ENCODE measurements around the gene ABCB11. TPM values are rescaled to one million over a fixed set of nuclear protein-coding genes. Genes with fewer than 3 reads are reported as not detected.

The ABCB11 gene
- total RNA-seq, 1 experiment from 2014 or later: 1.3 TPM

DNA sequence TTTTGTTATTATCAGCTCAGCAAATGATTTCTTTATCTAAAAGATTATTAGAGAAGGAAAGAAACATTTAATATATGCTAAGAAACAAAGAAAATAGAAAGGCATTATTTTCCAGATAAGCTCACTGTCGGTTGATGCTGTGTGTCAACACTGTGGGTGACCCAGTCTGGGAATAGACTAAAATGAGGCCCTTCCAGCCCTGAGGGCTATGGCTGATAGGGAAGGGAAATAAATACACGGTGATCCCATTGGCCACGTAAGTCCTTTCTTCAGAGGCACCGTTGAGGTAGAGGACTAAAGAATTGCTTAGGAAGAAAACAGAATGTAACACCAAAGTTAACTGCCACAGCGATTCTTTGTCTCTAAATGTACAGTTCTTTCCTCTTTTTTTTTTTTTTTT, 1.8 kb downstream of the ABCB11 start:
- H3K27me3 Mint-ChIP-seq (ENCODE audit: unreplicated experiment): no peaks in the 10 kb centered on the region
- CTCF ChIA-PET: no interaction called here
- intact Hi-C loops (cut with micrococcal nuclease; ENCODE audit: unreplicated experiment): no loop called here
- BruUV-seq (replicated peaks): no TSS peak
- peaks cover 4% of the 10 kb centered on the region for H3K9me3 Mint-ChIP-seq (ENCODE audit: low read depth, unreplicated experiment)
- H3K27ac Mint-ChIP-seq (ENCODE audit: unreplicated experiment): no peak overlapping the region
- H3K4me3 Mint-ChIP-seq (ENCODE audit: low read depth, unreplicated experiment): no peak overlapping the region
- peaks cover 38% of the 10 kb centered on the region for H3K4me1 Mint-ChIP-seq (ENCODE audit: low read depth, unreplicated experiment)
- TF ChIP-seq, protein P1, sequence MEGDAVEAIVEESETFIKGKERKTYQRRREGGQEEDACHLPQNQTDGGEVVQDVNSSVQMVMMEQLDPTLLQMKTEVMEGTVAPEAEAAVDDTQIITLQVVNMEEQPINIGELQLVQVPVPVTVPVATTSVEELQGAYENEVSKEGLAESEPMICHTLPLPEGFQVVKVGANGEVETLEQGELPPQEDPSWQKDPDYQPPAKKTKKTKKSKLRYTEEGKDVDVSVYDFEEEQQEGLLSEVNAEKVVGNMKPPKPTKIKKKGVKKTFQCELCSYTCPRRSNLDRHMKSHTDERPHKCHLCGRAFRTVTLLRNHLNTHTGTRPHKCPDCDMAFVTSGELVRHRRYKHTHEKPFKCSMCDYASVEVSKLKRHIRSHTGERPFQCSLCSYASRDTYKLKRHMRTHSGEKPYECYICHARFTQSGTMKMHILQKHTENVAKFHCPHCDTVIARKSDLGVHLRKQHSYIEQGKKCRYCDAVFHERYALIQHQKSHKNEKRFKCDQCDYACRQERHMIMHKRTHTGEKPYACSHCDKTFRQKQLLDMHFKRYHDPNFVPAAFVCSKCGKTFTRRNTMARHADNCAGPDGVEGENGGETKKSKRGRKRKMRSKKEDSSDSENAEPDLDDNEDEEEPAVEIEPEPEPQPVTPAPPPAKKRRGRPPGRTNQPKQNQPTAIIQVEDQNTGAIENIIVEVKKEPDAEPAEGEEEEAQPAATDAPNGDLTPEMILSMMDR (IDR thresholded peaks at IDR 0.05; ENCODE audit: unreplicated experiment): no peak
- peaks cover 5% of the 10 kb centered on the region for H3K36me3 Mint-ChIP-seq (ENCODE audit: insufficient read depth, unreplicated experiment)
- DNase-seq: no peak

DNA sequence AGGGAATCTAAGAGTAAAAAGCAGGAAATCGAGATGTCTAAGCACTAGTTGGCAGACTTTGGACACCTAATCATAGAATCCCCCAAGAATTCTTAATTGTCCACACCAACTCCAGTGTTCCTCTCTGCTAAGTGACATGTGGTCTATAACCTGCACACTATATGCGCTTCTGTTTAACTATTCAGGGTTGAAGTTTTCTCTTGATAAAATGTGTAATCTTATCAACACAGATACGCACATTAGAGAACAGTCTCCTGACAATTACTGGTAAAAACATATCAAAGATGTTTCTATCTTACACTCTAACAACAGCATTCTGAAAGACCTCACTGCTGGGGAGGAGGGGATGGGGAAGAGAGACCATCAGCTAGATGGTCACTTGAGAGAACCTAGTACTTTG, 3.9 kb downstream of the ABCB11 start:
- CTCF ChIA-PET: no interaction called here
- H3K4me1 Mint-ChIP-seq (ENCODE audit: low read depth, unreplicated experiment): peaks cover 22% of the 10 kb centered on the region
- BruUV-seq (replicated peaks): no TSS peak
- no peak for DNase-seq
- no peaks in the 10 kb centered on the region for H3K36me3 Mint-ChIP-seq (ENCODE audit: insufficient read depth, unreplicated experiment)
- H3K27ac Mint-ChIP-seq (ENCODE audit: unreplicated experiment): no peak overlapping the region
- TF ChIP-seq, protein P1 (IDR thresholded peaks at IDR 0.05; ENCODE audit: unreplicated experiment): no peak
- intact Hi-C loops (cut with micrococcal nuclease; ENCODE audit: unreplicated experiment): no loop called here
- H3K27me3 Mint-ChIP-seq (ENCODE audit: unreplicated experiment): no peaks in the 10 kb centered on the region
- no peak overlapping the region for H3K4me3 Mint-ChIP-seq (ENCODE audit: low read depth, unreplicated experiment)
- no peaks in the 10 kb centered on the region for H3K9me3 Mint-ChIP-seq (ENCODE audit: low read depth, unreplicated experiment)

DNA sequence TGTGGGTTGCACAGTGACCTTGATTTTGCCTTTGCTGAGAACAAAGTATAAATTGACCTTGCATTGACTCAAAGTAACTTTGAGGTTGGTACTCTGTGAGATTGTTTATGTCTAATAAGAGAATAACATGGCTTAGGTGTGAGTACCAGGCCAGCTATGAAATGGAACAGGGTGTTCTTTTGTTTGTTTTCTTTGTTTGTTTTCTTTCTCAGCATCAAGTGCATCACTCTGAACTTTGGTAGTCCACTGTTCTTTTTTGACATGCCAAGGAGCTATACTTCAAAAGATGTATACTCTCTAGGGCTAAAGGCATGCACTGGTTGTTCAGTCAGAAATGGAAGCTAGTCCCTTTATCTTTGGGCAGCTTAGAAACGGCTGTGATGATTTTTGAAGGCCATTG, 5.1 kb downstream of the ABCB11 start:
- TF ChIP-seq, protein P1 (IDR thresholded peaks at IDR 0.05; ENCODE audit: unreplicated experiment): no peak
- BruUV-seq (replicated peaks): no TSS peak
- intact Hi-C loops (cut with micrococcal nuclease; ENCODE audit: unreplicated experiment): no loop called here
- no peaks in the 10 kb centered on the region for H3K9me3 Mint-ChIP-seq (ENCODE audit: low read depth, unreplicated experiment)
- peaks cover 19% of the 10 kb centered on the region for H3K4me1 Mint-ChIP-seq (ENCODE audit: low read depth, unreplicated experiment)
- H3K4me3 Mint-ChIP-seq (ENCODE audit: low read depth, unreplicated experiment): no peak overlapping the region
- no peaks in the 10 kb centered on the region for H3K27me3 Mint-ChIP-seq (ENCODE audit: unreplicated experiment)
- no peak overlapping the region for H3K27ac Mint-ChIP-seq (ENCODE audit: unreplicated experiment)
- DNase-seq: no peak
- no peaks in the 10 kb centered on the region for H3K36me3 Mint-ChIP-seq (ENCODE audit: insufficient read depth, unreplicated experiment)
- CTCF ChIA-PET: interaction anchor here (1.1 to 1.4 kb wide), 3 partner anchors 10 to 12 kb away, joined by 3 to 4 read pairs (median 3); no protein-coding TSS in a partner anchor

DNA sequence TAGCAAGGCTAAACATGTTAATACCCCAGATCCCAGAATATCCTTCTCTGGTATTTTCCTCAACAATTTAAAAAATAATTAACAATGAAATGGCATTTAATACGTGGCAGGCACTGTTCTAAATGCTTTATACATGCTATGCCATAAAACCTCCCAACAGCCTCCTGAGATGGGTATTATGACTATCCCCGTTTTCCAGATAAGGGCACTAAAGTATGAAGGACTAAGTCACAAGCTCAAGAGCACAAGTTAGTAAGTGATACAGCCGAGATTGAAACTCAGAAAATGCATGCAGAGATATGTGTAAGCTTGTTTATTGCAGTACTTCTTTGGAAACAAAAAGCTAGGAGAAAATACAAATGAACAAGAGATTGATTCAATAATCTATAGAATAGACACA, 8.0 kb downstream of the ABCB11 start:
- Mint-ChIP-seq H3K36me3 (ENCODE audit: insufficient read depth, unreplicated experiment) (no peaks in the 10 kb centered on the region), H3K27me3 (ENCODE audit: unreplicated experiment) (no peaks in the 10 kb centered on the region), H3K4me1 (ENCODE audit: low read depth, unreplicated experiment) (peaks cover 14% of the 10 kb centered on the region), H3K4me3 (ENCODE audit: low read depth, unreplicated experiment) (no peak overlapping the region), H3K9me3 (ENCODE audit: low read depth, unreplicated experiment) (peaks cover 5% of the 10 kb centered on the region), H3K27ac (ENCODE audit: unreplicated experiment) (no peak overlapping the region)
- DNase-seq: no peak
- no TSS peak for BruUV-seq (replicated peaks)
- CTCF ChIA-PET: interaction anchor here (1.2 kb wide), 1 partner anchor 11 kb away, joined by 3 read pairs; no protein-coding TSS in a partner anchor
- TF ChIP-seq, protein P1 (IDR thresholded peaks at IDR 0.05; ENCODE audit: unreplicated experiment): no peak
- intact Hi-C loops (cut with micrococcal nuclease; ENCODE audit: unreplicated experiment): no loop called here
